PC-3 (cell line): ENCODE data around the gene ICOSLG. TPM values are rescaled to one million over a fixed set of nuclear protein-coding genes. Genes with fewer than 3 reads are reported as not detected.
"Not testable (repeated sequence)": the region's sequence is repeated elsewhere in the genome, so short reads cannot be mapped to it uniquely, and the experiment has no call there.

Experiments used
- ATAC-seq: fragments of 200-7000 bp; cut with Tn5 transposase; 2 replicates; pipeline ENCODE4 v1.9.1; 2020; ENCODE audit warnings: mild to moderate bottlenecking, moderate library complexity
- BruUV-seq: library from RNA; stranded (reverse); fragments of 400-500 nt; replicated peaks from 2 replicates; lab custom pipeline; 2021; lab: Mats Ljungman, UMichigan
- CTCF ChIA-PET: fragments of 300-600 bp; sonication (Branson Sonifier 250); formaldehyde crosslinking; loops from one replicate; lab custom pipeline; 2022; ENCODE audit warnings: antibody characterized with exemption; lab: Charles Lee
- POLR2A ChIA-PET: fragments of 300-600 bp; sonication (Branson Sonifier 250); formaldehyde crosslinking; loops from one replicate; lab custom pipeline; 2022; ENCODE audit warnings: antibody characterized with exemption; ENCODE audit not compliant: unreplicated experiment; lab: Charles Lee
- DNase-seq: peaks from one replicate; pipeline ENCODE4 v3.0.0-alpha.2; 2015
- H2AFZ ChIP-seq: fragments of 300-600 bp; sonication (generic); 2 replicates; pipeline ENCODE4 v1.6.0; 2016; ENCODE audit warnings: antibody characterized with exemption, low read length
- H3F3A ChIP-seq: fragments of 300-600 bp; sonication (generic); one replicate; pipeline ENCODE4 v1.6.0; 2017; ENCODE audit warnings: antibody characterized with exemption, low read length, control low read depth, mild to moderate bottlenecking; ENCODE audit not compliant: unreplicated experiment
- H3K27ac ChIP-seq: fragments of 300-600 bp; sonication (generic); 2 replicates; pipeline ENCODE4 v1.5.1; 2016; ENCODE audit warnings: mild to moderate bottlenecking, low read length
- H3K27me3 ChIP-seq: fragments of 300-600 bp; sonication (generic); 2 replicates; pipeline ENCODE4 v1.6.1; 2016; ENCODE audit warnings: low read length, mixed read lengths
- H3K36me3 ChIP-seq: fragments of 300-600 bp; sonication (generic); 2 replicates; pipeline ENCODE4 v1.6.1; 2016; ENCODE audit warnings: low read depth, mixed run types, low read length, mixed read lengths
- H3K4me1 ChIP-seq: fragments of 300-600 bp; sonication (generic); 2 replicates; pipeline ENCODE4 v1.5.1; 2016; ENCODE audit warnings: low read length; ENCODE audit not compliant: insufficient read depth
- H3K4me2 ChIP-seq: fragments of 300-600 bp; sonication (generic); 2 replicates; pipeline ENCODE4 v1.6.0; 2016; ENCODE audit warnings: low read length
- H3K4me3 ChIP-seq: fragments of 300-600 bp; sonication (generic); 2 replicates; pipeline ENCODE4 v1.5.1; 2016; ENCODE audit warnings: mild to moderate bottlenecking, low read length, mixed read lengths
- H3K79me2 ChIP-seq: fragments of 300-600 bp; sonication (generic); 2 replicates; pipeline ENCODE4 v1.6.1; 2017; ENCODE audit warnings: low read length, mixed read lengths
- H3K9ac ChIP-seq: fragments of 300-600 bp; sonication (generic); 2 replicates; pipeline ENCODE4 v1.6.0; 2016; ENCODE audit warnings: mild to moderate bottlenecking, low read length
- H3K9me2 ChIP-seq: fragments of 300-600 bp; sonication (generic); replicated peaks from 2 replicates; pipeline ENCODE4 v1.6.1; 2016; ENCODE audit warnings: mixed run types, low read length, mixed read lengths
- H3K9me3 ChIP-seq: fragments of 300-600 bp; sonication (generic); 2 replicates; pipeline ENCODE4 v1.6.1; 2016; ENCODE audit warnings: low read length, mixed read lengths
- H4K20me1 ChIP-seq: fragments of 300-600 bp; sonication (generic); 2 replicates; pipeline ENCODE4 v1.6.1; 2016; ENCODE audit warnings: low read length, mixed read lengths
- CTCF ChIP-seq: fragments of 300-600 bp; sonication (generic); conservative IDR thresholded peaks from 2 replicates; pipeline ENCODE4 v1.5.1; 2017; ENCODE audit warnings: antibody characterized with exemption, low read depth, mild to moderate bottlenecking, low read length
- EZH2 ChIP-seq: fragments of 300-600 bp; sonication (generic); IDR thresholded peaks from one replicate; pipeline ENCODE4 v1.6.1; 2017; ENCODE audit warnings: antibody characterized with exemption, mild to moderate bottlenecking, low read length; ENCODE audit not compliant: unreplicated experiment
- EZH2phosphoT487 ChIP-seq: fragments of 300-600 bp; sonication (generic); IDR thresholded peaks from 2 replicates; pipeline ENCODE4 v1.6.1; 2018; ENCODE audit warnings: mild to moderate bottlenecking, antibody characterized with exemption, low read length, borderline replicate concordance
- intact Hi-C: fragments of 100-400 bp; cut with micrococcal nuclease; formaldehyde crosslinking; loops from 2 replicates; pipeline ENCODE4 v1.9.0; 2023
- total RNA-seq: library from RNA; depleted of rRNA; stranded (reverse); fragments of >200 nt; gene quantifications from 2 replicates; pipeline ENCODE4 v1.2.3, GENCODE V29; 2014

Gene ICOSLG
- total RNA-seq, 1 experiment from 2014 or later: 11.6 TPM

DNA sequence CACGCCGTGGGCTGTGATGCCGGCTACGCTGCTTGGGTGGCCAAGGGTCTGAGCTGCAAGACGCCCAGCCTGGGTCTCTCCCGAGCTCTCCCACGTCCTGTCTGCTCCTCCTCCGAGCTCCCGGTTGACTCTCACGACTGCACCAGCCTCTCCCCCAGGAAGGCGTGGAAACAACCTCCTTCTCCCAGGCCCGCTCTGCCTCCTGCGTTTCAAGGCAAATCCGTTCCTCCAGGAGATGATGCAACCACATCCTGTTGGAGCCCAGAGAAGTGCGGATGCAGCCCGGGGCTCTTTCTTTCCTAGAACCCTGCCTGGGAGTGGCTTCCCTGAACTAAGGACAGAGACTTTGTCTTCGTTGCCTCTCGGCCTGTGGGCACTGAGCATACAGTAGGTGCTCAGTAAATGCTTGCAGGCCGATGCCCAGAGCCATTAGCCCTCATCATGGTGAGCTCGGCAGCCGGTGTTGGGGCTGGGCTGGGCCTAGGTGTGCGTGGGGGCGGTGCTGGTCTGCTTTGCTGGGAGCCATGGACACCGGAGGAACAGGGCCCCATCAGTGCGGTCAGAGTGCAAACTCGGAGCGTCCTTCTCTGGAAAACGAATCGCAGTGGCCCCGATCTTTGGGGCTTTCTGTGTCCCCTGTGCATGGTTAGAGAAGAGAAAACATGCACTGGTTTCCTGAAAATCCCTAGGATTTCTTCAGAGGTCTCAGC lies 38.0 kb downstream of the ICOSLG start:
- H3K79me2 ChIP-seq, H3K27me3 ChIP-seq, H3K4me3 ChIP-seq, H3K4me2 ChIP-seq, DNase-seq, H3F3A ChIP-seq, POLR2A ChIA-PET, H3K4me1 ChIP-seq, H4K20me1 ChIP-seq, H3K9me2 ChIP-seq, H3K27ac ChIP-seq, ATAC-seq, H3K9ac ChIP-seq, H3K36me3 ChIP-seq, H2AFZ ChIP-seq, H3K9me3 ChIP-seq, intact Hi-C loops, CTCF ChIA-PET: not testable (repeated sequence)
- TSS peak; percentile 46 for BruUV-seq

DNA sequence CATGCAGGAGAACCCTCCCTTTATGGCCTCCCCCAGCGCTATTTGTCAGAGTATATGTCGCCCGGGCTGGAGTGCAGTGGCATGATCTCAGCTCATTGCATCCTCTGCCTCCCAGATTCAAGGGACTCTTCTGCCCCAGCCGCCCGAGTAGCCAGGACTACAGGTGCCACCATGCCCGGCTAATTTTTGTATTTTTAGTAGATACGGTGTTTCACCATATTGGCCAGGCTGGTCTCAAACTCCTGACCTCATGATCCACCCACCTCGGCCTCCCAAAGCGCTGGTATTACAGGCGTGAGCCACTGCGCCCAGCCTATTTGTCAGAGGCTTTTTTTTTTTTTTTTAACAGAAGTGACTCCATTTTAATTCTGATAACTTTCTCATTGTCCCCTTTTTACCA lies 40.7 kb downstream of the ICOSLG start:
- H3F3A ChIP-seq, ATAC-seq, POLR2A ChIA-PET, H3K4me1 ChIP-seq, H2AFZ ChIP-seq, H3K9ac ChIP-seq, H3K9me3 ChIP-seq, H3K27ac ChIP-seq, H3K79me2 ChIP-seq, H3K4me3 ChIP-seq, BruUV-seq, H3K27me3 ChIP-seq, H3K4me2 ChIP-seq, intact Hi-C loops, H3K36me3 ChIP-seq, CTCF ChIA-PET, H4K20me1 ChIP-seq, H3K9me2 ChIP-seq, DNase-seq: not testable (repeated sequence)

- CTCF ChIA-PET: no interaction called here
- BruUV-seq: no TSS peak
- Histone ChIP-seq H3K36me3 (no peaks in the 10 kb centered on the region), H3K79me2 (no peaks in the 10 kb centered on the region), H3K9me3 (no peaks in the 10 kb centered on the region), H3K27me3 (no peaks in the 10 kb centered on the region), H3F3A (no peaks in the 10 kb centered on the region), H3K27ac (no peak overlapping the region), H2AFZ (no peak overlapping the region), H3K4me2 (no peak overlapping the region), H3K4me1 (no peaks in the 10 kb centered on the region), H3K4me3 (no peak overlapping the region), H4K20me1 (no peaks in the 10 kb centered on the region), H3K9me2 (no peaks in the 10 kb centered on the region), H3K9ac (no peak overlapping the region)
- ATAC-seq (no peak), DNase-seq (peak; percentile 0)
- intact Hi-C loops: no loop called here
- TF ChIP-seq EZH2phosphoT487 (no peak), CTCF (no peak), EZH2 (no peak)
- POLR2A ChIA-PET: no interaction called here
These were observed 41.3 kb downstream of the ICOSLG start for GRCh38 chr21:44199448-44199847.

DNA sequence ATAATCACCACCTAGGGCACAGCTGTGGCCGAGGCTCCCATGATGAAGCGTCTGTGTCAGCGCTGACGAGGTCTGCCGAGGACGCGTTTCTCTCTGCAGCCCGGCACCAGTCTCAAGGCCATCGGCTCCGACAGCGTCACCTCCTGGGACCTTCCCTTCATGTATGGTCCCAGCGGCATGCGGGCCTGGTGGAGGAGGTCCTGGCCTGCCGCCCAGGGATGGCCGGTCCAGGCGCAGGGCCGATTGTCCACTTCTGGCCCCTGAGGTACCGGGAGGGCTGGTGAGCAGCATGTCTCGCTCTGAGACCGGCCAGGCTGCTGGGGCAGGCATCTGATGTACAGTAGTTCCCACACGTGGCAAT lies 43.6 kb downstream of the ICOSLG start:
- CTCF ChIA-PET, H3K79me2 ChIP-seq, POLR2A ChIA-PET, H3K27me3 ChIP-seq, DNase-seq, H3K4me1 ChIP-seq, H3K9me2 ChIP-seq, BruUV-seq, H3K36me3 ChIP-seq, H4K20me1 ChIP-seq, H3K27ac ChIP-seq, ATAC-seq, H3K4me2 ChIP-seq, H2AFZ ChIP-seq, H3K9ac ChIP-seq, H3K9me3 ChIP-seq, intact Hi-C loops, H3K4me3 ChIP-seq, H3F3A ChIP-seq: not testable (repeated sequence)

DNA sequence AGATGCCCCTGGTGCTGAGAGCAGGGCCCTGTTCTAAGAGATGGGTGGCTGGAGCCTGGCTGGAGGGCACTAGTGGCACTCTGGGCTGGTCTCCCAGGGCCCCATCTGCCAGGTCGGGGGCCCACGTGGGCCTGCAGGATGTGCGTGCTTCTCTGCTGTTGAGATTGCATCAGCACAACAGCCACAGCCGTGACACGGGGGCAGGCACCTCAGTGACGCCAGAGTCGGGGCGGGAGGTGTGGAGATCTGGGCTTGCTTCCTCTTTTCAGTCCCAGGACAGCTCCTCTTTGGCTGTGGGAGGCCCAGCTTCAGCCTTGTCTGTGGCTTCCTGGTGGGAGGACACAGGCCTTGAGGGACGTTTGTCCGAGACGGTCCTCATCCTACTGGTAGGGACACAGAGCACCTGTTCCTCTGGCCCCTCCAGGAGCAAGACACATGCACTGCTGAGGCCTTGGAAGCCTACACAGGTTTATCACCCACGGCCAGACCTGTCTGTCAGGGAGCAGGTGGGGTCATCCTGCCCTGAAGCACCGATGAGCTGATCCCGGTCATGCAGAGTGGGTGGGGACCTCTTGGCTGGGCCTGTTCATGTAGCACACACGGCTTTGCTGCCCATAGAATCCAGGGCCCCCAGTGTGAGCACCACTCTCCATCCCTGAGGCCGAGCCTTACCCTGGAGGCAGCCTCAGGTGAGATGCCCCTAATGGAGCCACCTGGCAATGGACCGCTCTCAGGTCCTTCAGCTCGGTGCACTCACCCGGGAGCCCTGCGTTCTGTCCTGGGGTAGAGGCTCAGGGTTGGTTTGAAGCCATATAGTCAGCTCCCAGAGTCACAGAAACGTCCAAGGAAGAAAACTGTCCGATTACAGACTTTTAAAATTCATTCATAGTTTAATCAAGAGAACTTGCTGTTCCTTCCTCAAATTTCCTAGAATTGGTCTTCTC lies 44.3 kb downstream of the ICOSLG start:
- H3K9ac ChIP-seq, intact Hi-C loops, H3K36me3 ChIP-seq, H4K20me1 ChIP-seq, H2AFZ ChIP-seq, H3K9me2 ChIP-seq, BruUV-seq, H3K27me3 ChIP-seq, H3K79me2 ChIP-seq, POLR2A ChIA-PET, H3K27ac ChIP-seq, ATAC-seq, H3K4me1 ChIP-seq, CTCF ChIA-PET, H3K9me3 ChIP-seq, H3K4me2 ChIP-seq, DNase-seq, H3K4me3 ChIP-seq, H3F3A ChIP-seq: not testable (repeated sequence)
